ENCODE data around the gene ATP5PD. TPM values are rescaled to one million over a fixed set of nuclear protein-coding genes. Genes with fewer than 3 reads are reported as not detected.
"Not testable (repeated sequence)": the region's sequence is repeated elsewhere in the genome, so short reads cannot be mapped to it uniquely, and the experiment has no call there.

ATP5PD gene
- polyA plus RNA-seq, 1 donor from 2014 or later, result 241 TPM

DNA sequence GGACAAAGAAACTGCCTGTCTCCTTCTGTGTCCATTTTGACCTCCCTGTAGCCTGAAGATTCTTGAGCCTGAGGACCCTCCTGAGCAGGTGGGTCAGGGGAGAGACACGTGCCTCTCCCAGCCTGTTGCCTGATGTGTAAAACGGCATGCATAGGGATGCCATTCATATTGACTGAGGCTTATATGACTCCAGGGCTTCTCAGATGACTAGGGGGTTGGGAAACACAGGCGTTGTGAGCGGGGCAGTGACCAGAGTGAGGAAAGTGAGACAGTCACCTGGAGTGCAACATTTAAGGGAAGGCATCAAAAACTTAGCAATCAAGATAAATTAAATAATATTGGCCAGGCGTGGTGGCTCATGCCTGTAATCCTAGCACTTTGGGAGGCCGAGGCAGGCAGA lies 35.9 kb upstream of the ATP5PD start:
- peaks cover 2% of the 10 kb centered on the region for H3K27me3 Mint-ChIP-seq
- no peak overlapping the region for H3K4me3 Mint-ChIP-seq
- H3K36me3 Mint-ChIP-seq, result no peaks in the 10 kb centered on the region
- peak overlapping the region in 1 of 3 donors; percentile 80 for H3K27ac Mint-ChIP-seq
- no peaks in the 10 kb centered on the region for H3K9me3 Mint-ChIP-seq
- peaks cover 2 to 15% (median 8%) of the 10 kb centered on the region in 3 donors for H3K4me1 Mint-ChIP-seq

- H3K27ac Mint-ChIP-seq, result no peak overlapping the region
- peaks cover 2 to 13% (median 8%) of the 10 kb centered on the region in 3 donors for H3K4me1 Mint-ChIP-seq
- H3K27me3 Mint-ChIP-seq, result peaks cover 2% of the 10 kb centered on the region
- H3K9me3 Mint-ChIP-seq, result no peaks in the 10 kb centered on the region
- peak overlapping the region in 1 of 4 donors; percentile 13 for H3K4me3 Mint-ChIP-seq
- H3K36me3 Mint-ChIP-seq, result no peaks in the 10 kb centered on the region
Measured at GRCh38 chr17:75081611-75082540, 35.1 kb upstream of the ATP5PD start.

- Mint-ChIP-seq H3K9me3 (no peaks in the 10 kb centered on the region), H3K27me3 (peaks cover 2% of the 10 kb centered on the region), H3K4me1 (peaks cover 3 to 15% (median 8%) of the 10 kb centered on the region in 3 donors), H3K27ac (peak overlapping the region in 2 of 3 donors; percentile 59 to 71), H3K4me3 (peak overlapping the region in 3 of 4 donors; percentile 48 to 70 (median 63)), H3K36me3 (no peaks in the 10 kb centered on the region)
Measured at GRCh38 chr17:75079023-75079373, 32.2 kb upstream of the ATP5PD start.

- Mint-ChIP-seq H3K9me3 (no peaks in the 10 kb centered on the region), H3K4me1 (peaks cover 3 to 15% (median 8%) of the 10 kb centered on the region in 3 donors), H3K4me3 (peak overlapping the region; percentile 48 to 92 (median 56))
Measured at GRCh38 chr17:75078284-75079022, 31.7 kb upstream of the ATP5PD start.

GRCh38 chr17:75077496-75078283 lies 30.9 kb upstream of the ATP5PD start:
- no peaks in the 10 kb centered on the region for H3K36me3 Mint-ChIP-seq
- peaks cover 2% of the 10 kb centered on the region for H3K27me3 Mint-ChIP-seq
- no peaks in the 10 kb centered on the region for H3K9me3 Mint-ChIP-seq
- peaks cover 3 to 15% (median 7%) of the 10 kb centered on the region in 3 donors for H3K4me1 Mint-ChIP-seq
- peak overlapping the region; percentile 79 to 92 (median 82) for H3K4me3 Mint-ChIP-seq
- peak overlapping the region; percentile 46 to 86 (median 52) for H3K27ac Mint-ChIP-seq

More at GRCh38 chr17:75078284-75079022, 31.7 kb upstream of the ATP5PD start:
- peak overlapping the region; percentile 46 to 76 (median 59) for H3K27ac Mint-ChIP-seq
- H3K36me3 Mint-ChIP-seq, result no peaks in the 10 kb centered on the region
- H3K27me3 Mint-ChIP-seq, result peaks cover 2% of the 10 kb centered on the region

DNA sequence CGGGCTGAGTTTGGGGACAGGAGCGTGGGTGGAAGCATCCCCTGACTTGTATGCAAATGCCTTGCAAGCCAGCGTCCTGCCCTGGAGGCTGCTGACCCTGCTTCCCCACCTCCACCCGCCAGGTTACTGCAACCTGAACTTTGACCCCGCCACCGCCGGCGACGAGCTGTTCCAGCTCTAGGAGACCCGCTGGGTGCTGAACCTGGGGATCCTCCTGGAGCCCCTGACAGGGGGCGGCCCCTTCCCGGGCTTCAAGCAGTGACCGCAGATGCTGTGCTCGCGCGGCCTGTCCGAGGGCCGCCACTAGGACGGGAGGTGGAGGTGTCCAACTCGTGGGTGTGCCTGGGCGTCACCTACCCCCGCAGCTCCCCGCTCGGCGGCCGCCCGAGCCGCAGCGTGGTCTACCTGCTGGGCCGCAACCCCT lies 30.3 kb upstream of the ATP5PD start:
- H3K4me1 Mint-ChIP-seq, result peaks cover 3 to 15% (median 4%) of the 10 kb centered on the region in 3 donors
- H3K27me3 Mint-ChIP-seq, result peaks cover under 1% of the 10 kb centered on the region
- H3K27ac Mint-ChIP-seq, result peak overlapping the region; percentile 46 to 86 (median 52)
- peak overlapping the region; percentile 79 to 92 (median 82) for H3K4me3 Mint-ChIP-seq
- H3K36me3 Mint-ChIP-seq, result no peaks in the 10 kb centered on the region
- no peaks in the 10 kb centered on the region for H3K9me3 Mint-ChIP-seq

DNA sequence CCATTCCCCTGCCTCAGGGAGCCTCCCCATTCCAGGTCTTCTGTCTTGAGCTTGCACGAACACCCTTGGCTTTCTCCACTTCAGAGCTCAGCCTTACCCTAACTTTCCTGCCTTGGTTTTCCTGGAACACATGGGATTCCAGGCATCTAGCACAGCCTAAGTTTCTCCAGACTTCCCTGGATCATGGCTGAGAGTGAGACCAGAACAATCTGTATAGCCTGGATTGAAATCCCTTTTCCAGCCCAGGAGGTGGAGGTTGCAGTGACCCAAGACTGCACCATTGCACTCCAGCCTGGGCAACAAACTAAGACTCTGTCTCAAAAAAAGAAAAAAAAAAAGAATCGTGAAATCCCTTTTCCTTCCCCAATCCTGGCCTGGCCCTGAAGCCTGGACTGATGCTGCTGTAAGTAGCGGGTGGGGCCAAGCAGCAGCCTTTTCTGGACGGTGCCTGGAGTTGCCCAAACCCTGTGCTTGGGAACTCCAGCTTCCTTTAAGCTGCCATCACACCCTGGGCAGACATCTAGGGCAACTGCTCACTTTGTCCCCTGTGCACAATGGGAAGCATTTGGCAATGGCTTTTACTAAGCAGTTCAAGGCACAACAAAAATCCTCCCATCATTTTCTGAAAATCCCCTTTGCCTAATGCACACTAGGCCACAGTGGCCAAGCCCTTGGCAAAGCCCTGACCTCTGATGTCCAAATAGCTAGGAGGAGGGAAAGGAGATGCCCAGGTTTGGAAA lies 29.0 kb upstream of the ATP5PD start:
- Mint-ChIP-seq H3K27me3 (no peaks in the 10 kb centered on the region), H3K36me3 (no peaks in the 10 kb centered on the region), H3K4me1 (peaks cover 4 to 15% (median 5%) of the 10 kb centered on the region in 3 donors), H3K9me3 (no peaks in the 10 kb centered on the region), H3K27ac (no peak overlapping the region), H3K4me3 (no peak overlapping the region)

DNA sequence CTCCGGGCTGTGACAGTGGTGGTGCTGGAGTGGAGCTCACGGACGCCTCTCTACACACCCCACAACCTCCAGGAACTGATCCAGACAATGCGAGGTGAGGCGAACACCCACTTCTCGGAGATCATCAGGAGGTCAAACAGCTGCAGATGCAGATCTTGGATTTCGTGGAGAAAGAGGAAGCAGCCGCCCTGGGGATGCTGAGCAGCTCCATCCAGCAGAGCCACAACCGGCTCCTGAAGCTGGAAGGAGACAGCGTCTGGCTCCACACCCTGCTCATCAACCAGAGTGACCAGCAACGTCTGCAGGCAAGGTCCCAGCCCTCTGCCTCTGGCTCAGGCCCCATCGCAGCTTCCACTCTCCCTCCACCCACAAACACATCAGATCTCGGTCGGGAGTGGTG lies 27.8 kb upstream of the ATP5PD start:
- Mint-ChIP-seq H3K4me1 (peaks cover 5 to 15% (median 8%) of the 10 kb centered on the region in 3 donors), H3K36me3 (no peaks in the 10 kb centered on the region), H3K27me3 (no peaks in the 10 kb centered on the region), H3K9me3 (no peaks in the 10 kb centered on the region), H3K4me3 (no peak overlapping the region), H3K27ac (no peak overlapping the region)

DNA sequence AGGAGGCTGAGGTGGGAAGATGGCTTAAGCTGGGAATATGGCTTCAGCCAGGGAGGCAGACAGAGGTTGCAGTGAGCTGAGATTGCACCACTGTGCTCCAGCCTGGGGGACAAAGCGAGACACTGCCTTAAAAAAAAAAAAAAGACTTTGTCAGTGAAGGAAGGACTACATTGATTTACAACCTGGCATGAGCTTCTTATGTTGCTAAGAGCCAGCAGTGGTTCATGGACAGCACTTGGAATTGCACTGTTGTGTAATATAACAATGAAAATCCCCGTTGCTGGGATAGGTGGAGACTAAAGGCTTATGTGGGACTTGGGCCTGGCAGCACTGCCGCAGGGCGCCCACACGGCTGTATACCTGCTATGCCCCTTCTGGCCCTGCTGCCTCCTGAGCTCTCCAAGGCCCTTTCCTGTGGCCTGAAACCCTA lies 26.9 kb upstream of the ATP5PD start:
- Mint-ChIP-seq H3K27ac (no peak overlapping the region), H3K4me3 (peak overlapping the region in 2 of 4 donors; percentile 23 to 28)

DNA sequence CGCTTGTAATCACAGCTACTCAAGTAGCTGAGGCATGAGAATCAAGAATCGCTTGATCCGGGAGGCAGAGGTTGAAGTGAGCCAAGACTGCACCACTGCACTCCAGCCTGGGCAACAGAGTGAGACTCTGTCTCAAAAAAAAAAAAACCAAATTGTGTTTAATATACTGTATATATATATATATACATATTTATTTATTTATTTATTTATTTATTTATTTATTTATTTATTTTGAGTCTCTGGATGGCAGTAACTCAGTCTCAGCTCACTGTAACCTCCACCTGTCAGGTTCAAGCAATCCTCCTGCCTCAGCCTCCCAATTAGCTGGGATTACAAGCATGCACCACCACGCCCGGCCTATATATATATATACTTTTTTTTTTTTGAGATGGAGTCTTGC lies 26.1 kb upstream of the ATP5PD start:
- not testable (repeated sequence) for H3K27ac Mint-ChIP-seq, H3K4me1 Mint-ChIP-seq, H3K4me3 Mint-ChIP-seq, H3K36me3 Mint-ChIP-seq, H3K27me3 Mint-ChIP-seq, H3K9me3 Mint-ChIP-seq

More for the DNA sequence above, 26.9 kb upstream of the ATP5PD start:
- H3K9me3 Mint-ChIP-seq, result no peaks in the 10 kb centered on the region
- H3K4me1 Mint-ChIP-seq, result peaks cover 7 to 8% (median 8%) of the 10 kb centered on the region in 3 donors
- no peaks in the 10 kb centered on the region for H3K27me3 Mint-ChIP-seq
- no peaks in the 10 kb centered on the region for H3K36me3 Mint-ChIP-seq

GRCh38 chr17:75071478-75072271 lies 24.9 kb upstream of the ATP5PD start:
- not testable (repeated sequence) for H3K9me3 Mint-ChIP-seq, H3K27ac Mint-ChIP-seq, H3K27me3 Mint-ChIP-seq, H3K36me3 Mint-ChIP-seq, H3K4me1 Mint-ChIP-seq
- H3K4me3 Mint-ChIP-seq, result peak overlapping the region in 1 of 4 donors; percentile 34

- no peaks in the 10 kb centered on the region for H3K36me3 Mint-ChIP-seq
- H3K9me3 Mint-ChIP-seq, result no peaks in the 10 kb centered on the region
- no peaks in the 10 kb centered on the region for H3K27me3 Mint-ChIP-seq
- H3K4me3 Mint-ChIP-seq, result no peak overlapping the region
- H3K27ac Mint-ChIP-seq, result no peak overlapping the region
- H3K4me1 Mint-ChIP-seq, result peaks cover 0 to 8% (median 4%) of the 10 kb centered on the region in 3 donors
Measured at GRCh38 chr17:75069783-75070182, 23.0 kb upstream of the ATP5PD start.

- Mint-ChIP-seq H3K4me3 (no peak overlapping the region), H3K9me3 (no peaks in the 10 kb centered on the region), H3K36me3 (peaks cover 2% of the 10 kb centered on the region), H3K27me3 (no peaks in the 10 kb centered on the region), H3K4me1 (peaks cover 0 to 8% (median 4%) of the 10 kb centered on the region in 3 donors), H3K27ac (no peak overlapping the region)
Measured at GRCh38 chr17:75068750-75069149, 22.0 kb upstream of the ATP5PD start.

Measured in IgD-negative memory B cell (primary cell).